Measurements from ENCODE around the gene NDEL1.
A peak's percentile ranks its signal among the peaks of the same experiment; 100 is the strongest.

Gene NDEL1

DNA sequence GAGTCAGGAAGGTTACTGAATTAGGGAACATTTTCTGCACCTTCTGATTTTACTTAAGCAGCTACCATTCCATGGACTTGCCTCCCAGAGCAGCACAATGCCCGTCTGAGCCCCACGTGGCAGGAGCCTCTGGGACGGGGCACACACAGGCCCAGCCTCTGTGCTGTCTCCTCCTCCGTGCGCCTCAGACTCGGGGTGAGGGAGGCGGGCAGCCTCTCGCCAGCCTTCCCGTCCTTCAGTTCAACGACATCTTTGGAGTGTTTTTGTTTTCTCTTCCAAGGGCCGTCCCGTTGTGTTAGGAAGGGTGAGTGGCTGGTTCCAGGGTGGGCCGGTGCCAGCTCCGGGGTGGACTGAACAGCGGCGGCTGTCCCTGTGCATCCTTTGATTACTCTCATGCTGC, 31.8 kb downstream of the NDEL1 start:
- peaks cover 0 to 25% (median 15%) of the 10 kb centered on the region in 10 experiments; a peak in 14 of 20 replicates for H3K4me1 ChIP-seq
- TF ChIP-seq Cebpa-rat (IDR thresholded peaks at IDR 0.05), result no peak
- no peaks in the 10 kb centered on the region for H3K27me3 ChIP-seq
- no peak overlapping the region for H3K9ac ChIP-seq
- no peak overlapping the region for H3K27ac ChIP-seq
- H3K9me3 ChIP-seq (replicated peaks in 1 of 11), result no peaks in the 10 kb centered on the region
- H3K4me3 ChIP-seq, result no peak overlapping the region
- no peak overlapping the region for H3K4me2 ChIP-seq
- H3K36me3 ChIP-seq, result peaks cover 83 to 100% (median 91%) of the 10 kb centered on the region in 11 experiments
- H4K20me1 ChIP-seq, result peaks cover 88 to 100% (median 98%) of the 10 kb centered on the region in 11 experiments

DNA sequence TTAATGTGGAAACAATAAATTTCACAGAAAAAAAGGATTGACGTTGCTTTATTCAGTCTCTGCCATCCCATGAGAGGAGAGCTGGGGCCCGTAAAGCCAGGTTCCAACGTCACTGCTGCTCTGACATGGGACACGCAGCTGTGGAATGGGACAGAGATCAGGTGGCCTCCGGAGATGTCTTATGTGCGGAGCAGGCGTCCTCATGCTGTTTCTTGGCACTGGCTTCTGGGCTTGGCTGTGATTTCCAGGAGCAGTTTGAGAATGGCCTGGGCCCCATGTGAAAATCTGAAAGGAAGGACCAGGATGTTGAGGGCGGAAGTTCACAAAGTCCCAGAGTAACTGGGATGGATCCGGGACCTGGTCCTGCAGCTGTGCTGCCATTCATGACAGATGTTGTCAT, 32.4 kb downstream of the NDEL1 start:
- TF ChIP-seq Cebpa-rat (IDR thresholded peaks at IDR 0.05), result no peak
- Histone ChIP-seq H3K4me3 (no peak overlapping the region), H3K36me3 (peaks cover 83 to 100% (median 91%) of the 10 kb centered on the region in 11 experiments), H3K4me1 (peaks cover 0 to 25% (median 15%) of the 10 kb centered on the region in 10 experiments; a peak in 14 of 20 replicates), H3K27me3 (no peaks in the 10 kb centered on the region), H3K27ac (no peak overlapping the region), H3K9me3 (replicated peaks in 1 of 11) (no peaks in the 10 kb centered on the region), H3K9ac (no peak overlapping the region), H4K20me1 (peaks cover 84 to 100% (median 97%) of the 10 kb centered on the region in 11 experiments), H3K4me2 (no peak overlapping the region)

DNA sequence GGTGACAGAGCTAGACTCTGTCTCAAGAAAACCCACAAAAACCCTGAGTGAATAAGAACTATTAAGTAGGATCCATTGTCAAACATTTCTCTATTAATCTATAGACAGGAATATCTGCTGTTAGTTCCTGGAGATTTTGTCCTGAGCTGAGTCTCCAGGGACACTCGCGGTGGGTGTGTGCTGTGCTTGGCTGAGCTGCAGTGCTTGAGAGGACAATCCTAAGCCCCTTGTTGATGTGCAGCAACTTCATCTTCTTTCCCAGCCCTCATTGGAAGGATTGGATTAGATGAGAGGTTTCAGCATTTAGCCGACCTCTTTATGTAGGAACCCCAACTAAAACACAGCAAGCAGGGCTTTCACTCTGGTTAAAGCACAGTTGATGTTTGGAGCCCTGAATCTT, 33.3 kb downstream of the NDEL1 start:
- no peaks in the 10 kb centered on the region for H3K27me3 ChIP-seq
- no peak overlapping the region for H3K4me3 ChIP-seq
- H3K4me2 ChIP-seq, result peak overlapping the region in 8 of 11 experiments; percentile 7 to 68 (median 47); a peak in 14 of 22 replicates
- H3K27ac ChIP-seq, result no peak overlapping the region
- peaks cover 75 to 100% (median 95%) of the 10 kb centered on the region in 11 experiments for H4K20me1 ChIP-seq
- TF ChIP-seq Cebpa-rat (IDR thresholded peaks at IDR 0.05), result no peak
- peaks cover 83 to 100% (median 91%) of the 10 kb centered on the region in 11 experiments for H3K36me3 ChIP-seq
- H3K9ac ChIP-seq, result peak overlapping the region in 2 of 11 experiments; percentile 1 to 23; a peak in 3 of 22 replicates
- H3K4me1 ChIP-seq, result peaks cover 0 to 25% (median 15%) of the 10 kb centered on the region in 10 experiments; a peak in 14 of 20 replicates
- H3K9me3 ChIP-seq (replicated peaks in 1 of 11), result no peaks in the 10 kb centered on the region

DNA sequence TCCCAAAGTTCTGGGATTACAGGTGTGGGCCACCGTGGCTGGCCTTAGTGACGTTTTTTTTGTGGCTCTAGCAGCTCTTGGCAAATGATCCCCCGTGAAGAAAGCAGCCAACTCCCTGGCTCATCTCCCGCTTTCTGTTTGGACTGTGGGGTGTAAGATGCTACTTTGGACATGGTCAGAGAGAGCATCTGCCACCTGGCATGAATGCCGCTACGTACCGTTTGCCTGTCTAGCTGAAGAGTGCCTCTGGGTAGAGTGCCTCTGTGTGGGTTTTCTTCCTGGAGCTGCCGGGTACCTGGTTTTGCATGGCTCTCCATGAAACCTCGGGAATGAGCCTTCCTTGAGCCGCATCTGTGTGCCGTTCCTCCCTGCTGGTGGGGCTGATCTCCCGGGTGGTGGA, 34.3 kb downstream of the NDEL1 start:
- peaks cover 0 to 25% (median 15%) of the 10 kb centered on the region in 10 experiments; a peak in 14 of 20 replicates for H3K4me1 ChIP-seq

DNA sequence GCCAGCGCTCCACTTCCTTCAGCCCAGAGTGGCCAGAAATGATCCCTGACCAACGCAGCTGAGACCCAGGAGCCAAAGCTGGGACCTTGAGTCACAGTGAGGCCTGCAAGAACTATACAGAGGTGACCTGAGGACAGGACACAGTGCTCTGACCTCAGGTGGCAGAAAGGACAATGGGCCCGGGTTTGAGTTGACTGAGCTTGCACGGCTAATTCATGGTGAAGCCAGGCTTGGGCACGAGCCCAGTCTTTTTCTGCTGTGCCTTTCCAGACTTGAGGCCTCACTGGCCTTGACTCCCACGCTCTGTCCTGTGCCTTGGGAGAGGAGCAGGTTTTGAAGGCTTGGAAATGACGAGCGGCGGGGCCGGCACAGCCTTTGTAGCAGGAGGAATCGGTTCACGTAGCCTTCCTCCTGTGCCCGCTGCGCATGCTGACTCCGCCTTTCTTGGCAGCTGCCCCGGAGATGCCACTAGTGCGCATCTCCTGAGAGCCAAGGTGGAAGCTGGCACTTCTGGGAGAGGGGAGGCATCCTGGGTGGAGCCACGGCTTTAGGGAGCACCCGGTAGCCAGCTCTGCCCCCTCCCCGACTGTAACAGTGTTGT, 34.9 kb downstream of the NDEL1 start:
- Histone ChIP-seq H3K27ac (no peak overlapping the region), H3K36me3 (peaks cover 83 to 100% (median 93%) of the 10 kb centered on the region in 11 experiments), H3K4me1 (peaks cover 0 to 25% (median 15%) of the 10 kb centered on the region in 10 experiments; a peak in 14 of 20 replicates), H3K4me3 (no peak overlapping the region), H3K4me2 (no peak overlapping the region), H3K9me3 (replicated peaks in 1 of 11) (no peaks in the 10 kb centered on the region), H3K9ac (no peak overlapping the region), H4K20me1 (peaks cover 60 to 100% (median 79%) of the 10 kb centered on the region in 11 experiments), H3K27me3 (no peaks in the 10 kb centered on the region)
- TF ChIP-seq Cebpa-rat (IDR thresholded peaks at IDR 0.05), result no peak

More for the DNA sequence above, 34.3 kb downstream of the NDEL1 start:
- no peak overlapping the region for H3K4me3 ChIP-seq
- H3K36me3 ChIP-seq, result peaks cover 83 to 100% (median 93%) of the 10 kb centered on the region in 11 experiments
- no peaks in the 10 kb centered on the region for H3K27me3 ChIP-seq
- no peak overlapping the region for H3K4me2 ChIP-seq
- H3K27ac ChIP-seq, result no peak overlapping the region
- no peaks in the 10 kb centered on the region for H3K9me3 ChIP-seq (replicated peaks in 1 of 11)
- H3K9ac ChIP-seq, result no peak overlapping the region
- peaks cover 65 to 100% (median 85%) of the 10 kb centered on the region in 11 experiments for H4K20me1 ChIP-seq
- TF ChIP-seq Cebpa-rat (IDR thresholded peaks at IDR 0.05), result no peak

DNA sequence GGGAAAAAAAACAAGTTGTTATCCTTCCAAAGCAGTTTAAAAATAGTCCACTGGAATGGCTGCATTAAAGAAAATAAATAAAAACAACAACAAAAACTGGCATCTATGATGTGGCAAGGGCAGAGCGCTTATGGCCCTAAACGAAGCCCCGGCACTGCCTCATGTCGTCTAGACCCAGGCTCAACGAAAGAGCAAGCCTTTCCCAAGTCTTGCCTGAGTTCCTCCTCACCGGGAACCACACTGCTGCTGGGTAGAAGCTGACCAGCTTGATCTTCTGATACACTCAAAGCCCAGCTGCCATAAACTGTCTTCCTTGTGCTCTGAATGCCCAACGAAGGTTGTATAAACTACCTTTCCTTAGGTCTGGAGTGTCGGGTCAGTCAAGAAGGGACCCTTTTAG, 37.0 kb downstream of the NDEL1 start:
- TF ChIP-seq Cebpa-rat (IDR thresholded peaks at IDR 0.05), result no peak
- H3K4me2 ChIP-seq, result no peak overlapping the region
- H3K4me3 ChIP-seq, result no peak overlapping the region
- H4K20me1 ChIP-seq, result peaks cover 42 to 100% (median 72%) of the 10 kb centered on the region in 11 experiments; a peak in 21 of 22 replicates
- H3K4me1 ChIP-seq, result peaks cover 0 to 25% (median 15%) of the 10 kb centered on the region in 10 experiments; a peak in 14 of 20 replicates
- no peak overlapping the region for H3K27ac ChIP-seq
- H3K9ac ChIP-seq, result no peak overlapping the region
- no peaks in the 10 kb centered on the region for H3K9me3 ChIP-seq (replicated peaks in 1 of 11)
- H3K36me3 ChIP-seq, result peaks cover 85 to 100% (median 94%) of the 10 kb centered on the region in 11 experiments
- no peaks in the 10 kb centered on the region for H3K27me3 ChIP-seq

DNA sequence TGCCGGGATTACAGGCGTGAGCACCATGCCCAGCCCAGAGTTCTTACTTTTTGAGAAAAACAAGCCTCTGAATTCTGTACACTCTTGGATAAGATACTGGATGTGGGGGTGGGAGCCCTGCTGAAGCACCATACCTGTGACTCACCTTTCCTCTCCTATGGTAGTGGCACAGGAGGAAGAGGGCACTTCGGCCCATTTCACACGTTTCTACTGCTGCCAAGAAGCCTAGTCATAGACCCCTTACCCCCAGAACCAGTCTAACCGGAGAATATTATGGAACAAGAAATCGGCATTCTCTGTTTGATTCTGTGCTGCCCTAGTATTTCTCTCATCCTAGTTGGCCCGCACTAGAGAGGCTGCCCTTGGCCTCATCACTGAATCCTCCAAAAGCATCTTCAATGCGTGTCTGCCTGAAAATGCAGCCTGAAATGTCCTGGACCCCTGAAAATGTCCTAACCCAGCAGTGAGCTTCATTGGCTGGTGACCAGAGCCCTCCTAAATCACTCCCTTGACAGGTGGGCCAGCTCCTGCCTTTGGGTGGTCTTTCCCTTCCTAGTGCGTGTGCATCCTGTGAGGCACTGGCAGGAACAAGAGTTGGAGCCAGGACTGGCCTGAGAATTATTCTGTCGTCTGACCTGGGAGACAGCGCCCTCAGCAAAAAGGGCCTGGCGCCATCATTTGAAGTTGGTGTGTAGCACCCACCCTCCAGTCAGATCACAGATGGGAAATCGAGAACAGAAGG, 37.9 kb downstream of the NDEL1 start:
- no peaks in the 10 kb centered on the region for H3K27me3 ChIP-seq
- no peak overlapping the region for H3K9ac ChIP-seq
- peaks cover 33 to 100% (median 62%) of the 10 kb centered on the region in 11 experiments; a peak in 21 of 22 replicates for H4K20me1 ChIP-seq
- H3K9me3 ChIP-seq (replicated peaks in 1 of 11), result no peaks in the 10 kb centered on the region
- H3K4me3 ChIP-seq, result no peak overlapping the region
- TF ChIP-seq Cebpa-rat (IDR thresholded peaks at IDR 0.05), result no peak
- no peak overlapping the region for H3K4me2 ChIP-seq
- H3K4me1 ChIP-seq, result peaks cover 0 to 19% (median 9%) of the 10 kb centered on the region in 10 experiments; a peak in 13 of 20 replicates
- H3K36me3 ChIP-seq, result peaks cover 87 to 100% (median 94%) of the 10 kb centered on the region in 11 experiments
- no peak overlapping the region for H3K27ac ChIP-seq

DNA sequence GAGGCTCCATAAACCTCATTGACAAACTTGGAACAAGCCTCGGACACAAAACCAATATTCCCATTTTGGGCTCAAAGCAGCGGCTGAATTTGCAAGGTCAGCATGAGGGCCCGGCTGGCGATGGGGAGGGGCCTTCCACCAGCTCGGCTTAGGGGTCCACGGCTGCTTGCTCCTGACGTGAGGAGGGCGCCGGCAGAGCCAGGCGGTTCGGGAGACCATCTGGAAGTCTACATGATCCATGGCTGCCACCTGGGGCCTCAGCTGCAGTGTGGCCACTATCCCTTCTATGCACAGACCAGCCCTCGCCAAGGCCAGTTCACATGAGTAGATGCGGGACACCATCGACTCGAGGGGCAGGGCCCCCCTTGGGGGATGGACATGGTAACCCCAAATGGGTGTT, 39.1 kb downstream of the NDEL1 start:
- Histone ChIP-seq H4K20me1 (peaks cover 23 to 96% (median 50%) of the 10 kb centered on the region in 11 experiments; a peak in 21 of 22 replicates), H3K27ac (no peak overlapping the region), H3K36me3 (peaks cover 97 to 100% (median 100%) of the 10 kb centered on the region in 11 experiments), H3K4me3 (no peak overlapping the region), H3K4me1 (peaks cover 0 to 7% (median 0%) of the 10 kb centered on the region in 10 experiments; a peak in 4 of 20 replicates), H3K4me2 (no peak overlapping the region), H3K9ac (no peak overlapping the region), H3K27me3 (no peaks in the 10 kb centered on the region), H3K9me3 (replicated peaks in 1 of 11) (no peaks in the 10 kb centered on the region)
- no peak for TF ChIP-seq Cebpa-rat (IDR thresholded peaks at IDR 0.05)

DNA sequence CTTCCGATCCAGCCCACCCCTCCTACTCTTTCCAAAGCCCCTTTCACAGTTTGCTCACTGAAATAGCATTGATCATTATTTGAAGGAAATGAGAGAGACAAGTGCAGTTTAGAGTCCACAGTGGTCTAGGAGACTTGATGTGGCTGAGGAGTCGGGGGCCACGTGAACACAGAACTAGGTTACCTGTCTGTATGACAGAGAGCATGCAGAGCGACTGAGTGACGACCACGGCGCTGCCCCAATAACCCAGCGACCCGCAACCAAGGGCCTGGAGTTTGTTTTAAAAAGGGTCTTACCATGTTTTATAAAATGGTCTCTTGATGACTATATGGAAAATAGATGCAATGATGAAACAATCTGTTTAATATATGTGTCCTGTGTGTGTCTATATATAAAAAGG, 39.5 kb downstream of the NDEL1 start:
- Histone ChIP-seq H3K9ac (no peak overlapping the region), H3K4me1 (peaks cover 0 to 3% (median 0%) of the 10 kb centered on the region in 10 experiments; a peak in 2 of 20 replicates), H3K27ac (no peak overlapping the region), H3K36me3 (peaks cover 97 to 100% (median 100%) of the 10 kb centered on the region in 11 experiments), H3K9me3 (replicated peaks in 1 of 11) (no peaks in the 10 kb centered on the region), H3K27me3 (no peaks in the 10 kb centered on the region), H4K20me1 (peaks cover 19 to 96% (median 46%) of the 10 kb centered on the region in 11 experiments; a peak in 21 of 22 replicates), H3K4me3 (no peak overlapping the region), H3K4me2 (no peak overlapping the region)
- no peak for TF ChIP-seq Cebpa-rat (IDR thresholded peaks at IDR 0.05)
